CD4-positive, CD25-positive, alpha-beta regulatory T cell (primary cell): ENCODE measurements around the gene AGAP1. TPM values are rescaled to one million over a fixed set of nuclear protein-coding genes. Genes with fewer than 3 reads are reported as not detected.
A peak's percentile ranks its signal among the peaks of the same experiment; 100 is the strongest.

ENCODE experiments used
- ATAC-seq, 2 donors: fragments of 150-1000 bp; cut with Tn5 transposase; one replicate each; pipeline ENCODE4 v1.10.0; 2021; ENCODE audit warnings: low read depth in 2 of 2, moderate number of reproducible peaks in 2 of 2, moderate library complexity in 1 of 2
- DNase-seq, 3 donors: peaks; one replicate each; pipeline versions ENCODE4 v3.0.0 to v3.0.0-alpha.2; 2012 to 2022; ENCODE audit warnings: mixed read lengths in 1 of 3
- H3K27ac ChIP-seq: one replicate; pipeline ENCODE4 v1.7.0; 2013; ENCODE audit warnings: mild to moderate bottlenecking, low read length; ENCODE audit not compliant: insufficient read depth, poor library complexity, severe bottlenecking
- H3K27me3 ChIP-seq: one replicate; pipeline ENCODE4 v1.7.0; 2013; ENCODE audit warnings: low read length; ENCODE audit not compliant: control insufficient read depth, insufficient read depth
- H3K36me3 ChIP-seq: one replicate; pipeline ENCODE4 v1.7.0; 2013; ENCODE audit warnings: mild to moderate bottlenecking, low read length, moderate library complexity; ENCODE audit not compliant: control insufficient read depth, insufficient read depth
- H3K4me1 ChIP-seq: 2 replicates; pipeline ENCODE4 v1.7.0; 2013; ENCODE audit warnings: mild to moderate bottlenecking, low read length; ENCODE audit not compliant: insufficient read depth, control insufficient read depth, poor library complexity, severe bottlenecking
- H3K4me3 ChIP-seq: one replicate; pipeline ENCODE4 v1.7.0; 2013; ENCODE audit warnings: low read depth, mild to moderate bottlenecking, low read length, moderate library complexity
- H3K9me3 ChIP-seq, 2 experiments: 1 replicate in 1 of 2; 2 replicates in 1 of 2; pipeline ENCODE4 v1.7.0; 2013; ENCODE audit warnings: low read length in 2 of 2, mild to moderate bottlenecking in 1 of 2, moderate library complexity in 1 of 2; ENCODE audit not compliant: control insufficient read depth in 2 of 2
- H3K27ac Mint-ChIP-seq, 3 donors: one replicate each; pipeline ENCODE4 v1.8.0; 2020 to 2022; ENCODE audit warnings: mild to moderate bottlenecking in 3 of 3, mixed read lengths in 3 of 3, moderate library complexity in 2 of 3
- H3K27me3 Mint-ChIP-seq: one replicate; pipeline ENCODE4 v1.8.0; 2022; ENCODE audit warnings: mild to moderate bottlenecking, mixed read lengths
- H3K36me3 Mint-ChIP-seq: one replicate; pipeline ENCODE4 v1.8.0; 2020; ENCODE audit warnings: mixed read lengths
- H3K4me1 Mint-ChIP-seq, 4 donors: one replicate each; pipeline ENCODE4 v1.8.0; 2020 to 2022; ENCODE audit warnings: mixed read lengths in 4 of 4, mild to moderate bottlenecking in 1 of 4
- H3K4me3 Mint-ChIP-seq, 4 donors: one replicate each; pipeline ENCODE4 v1.8.0; 2020 to 2022; ENCODE audit warnings: mild to moderate bottlenecking in 4 of 4, mixed read lengths in 4 of 4, moderate library complexity in 3 of 4
- H3K9me3 Mint-ChIP-seq, 7 donors: one replicate each; pipeline ENCODE4 v1.8.0; 2020 to 2022; ENCODE audit warnings: mixed read lengths in 7 of 7, mild to moderate bottlenecking in 3 of 7, moderate library complexity in 2 of 7
- polyA plus RNA-seq, 4 donors: library from polyadenylated mRNA; unstranded; fragments of 300-500 nt; fragmentation: Illumina TruSeq; gene quantifications; one replicate each; pipeline ENCODE4 v1.2.3, GENCODE V29; 2021
- total RNA-seq: library from RNA; stranded (reverse); gene quantifications from one replicate; pipeline ENCODE4 v1.2.3, GENCODE V29; 2022

Gene AGAP1
- total and polyA plus RNA-seq, 5 donors from 2014 or later, result 0.99 TPM; not detected in 4

DNA sequence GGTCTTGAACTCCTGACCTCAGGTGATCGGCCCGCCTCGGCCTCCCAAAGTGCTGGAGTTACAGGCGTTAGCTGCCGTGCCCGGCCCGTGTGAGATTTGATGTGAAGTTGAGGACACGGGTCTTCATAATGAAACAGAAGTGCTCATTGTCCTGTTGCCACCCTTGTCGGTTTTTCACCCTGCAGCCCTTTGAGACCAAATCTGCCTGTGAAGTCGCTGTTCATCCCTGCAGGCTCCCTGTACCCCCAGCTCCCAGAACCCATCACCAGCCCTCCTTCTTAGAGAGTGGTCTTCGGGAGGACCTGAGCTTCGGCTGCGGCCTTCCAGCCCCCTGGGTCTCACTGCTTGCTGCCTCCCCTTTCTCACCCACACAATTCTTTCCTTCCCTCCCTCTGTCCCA lies 349.1 kb downstream of the AGAP1 start:
- H3K27me3 ChIP-seq, result no peaks in the 10 kb centered on the region
- H3K9me3 Mint-ChIP-seq, result no peaks in the 10 kb centered on the region
- no peak for ATAC-seq
- H3K4me1 Mint-ChIP-seq, result no peaks in the 10 kb centered on the region
- H3K4me3 ChIP-seq, result no peak overlapping the region
- no peaks in the 10 kb centered on the region for H3K27me3 Mint-ChIP-seq
- no peaks in the 10 kb centered on the region for H3K36me3 ChIP-seq
- H3K9me3 ChIP-seq, result no peaks in the 10 kb centered on the region
- H3K4me1 ChIP-seq, result no peaks in the 10 kb centered on the region
- no peak overlapping the region for H3K27ac Mint-ChIP-seq
- no peaks in the 10 kb centered on the region for H3K36me3 Mint-ChIP-seq
- no peak for DNase-seq
- no peak overlapping the region for H3K4me3 Mint-ChIP-seq
- H3K27ac ChIP-seq, result no peak overlapping the region

DNA sequence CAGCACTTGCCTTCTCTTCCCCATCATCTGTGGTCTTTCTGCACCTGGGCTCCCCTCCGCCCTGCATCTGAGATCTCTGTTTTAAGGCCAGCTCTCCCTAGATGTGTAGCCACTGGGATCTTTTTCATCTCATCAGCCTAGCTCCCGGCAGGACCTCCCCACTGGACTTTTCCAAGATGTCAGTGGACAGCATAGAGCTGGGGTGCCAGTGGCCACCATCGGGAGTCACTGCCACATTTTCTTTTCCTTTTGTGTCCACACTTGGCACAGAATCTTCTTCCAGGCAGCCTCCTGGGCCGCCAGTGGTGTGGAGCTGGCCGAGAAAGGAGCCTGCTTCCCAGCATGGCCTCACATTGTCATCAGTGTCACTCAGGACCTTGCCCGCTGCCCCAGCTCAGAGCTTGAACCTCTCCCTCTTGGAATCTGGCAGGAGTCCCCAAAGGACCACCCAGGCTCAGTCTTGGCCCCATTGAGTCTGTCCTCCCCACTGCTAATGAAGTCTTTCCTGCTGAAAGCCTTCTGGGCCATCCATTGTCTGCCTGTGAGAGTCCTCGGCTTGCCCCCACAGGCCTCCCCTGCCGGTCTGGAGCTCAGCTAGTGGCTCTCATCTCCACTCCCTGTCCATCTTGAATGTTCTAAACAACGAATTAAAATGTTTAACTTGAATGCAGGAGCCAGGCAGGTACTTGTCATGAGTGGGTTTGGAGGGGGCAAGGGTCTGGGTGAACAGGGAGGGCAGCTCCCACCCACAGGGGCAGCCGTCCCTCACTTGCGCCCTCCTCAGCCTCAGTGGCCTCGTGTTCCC lies 349.9 kb downstream of the AGAP1 start:
- DNase-seq (no peak), ATAC-seq (no peak)
- Histone ChIP-seq H3K4me3 (no peak overlapping the region), H3K9me3 (no peaks in the 10 kb centered on the region), H3K36me3 (no peaks in the 10 kb centered on the region), H3K27ac (no peak overlapping the region), H3K27me3 (no peaks in the 10 kb centered on the region), H3K4me1 (no peaks in the 10 kb centered on the region)
- Mint-ChIP-seq H3K27me3 (no peaks in the 10 kb centered on the region), H3K9me3 (no peaks in the 10 kb centered on the region), H3K36me3 (no peaks in the 10 kb centered on the region), H3K27ac (no peak overlapping the region), H3K4me1 (no peaks in the 10 kb centered on the region), H3K4me3 (no peak overlapping the region)

DNA sequence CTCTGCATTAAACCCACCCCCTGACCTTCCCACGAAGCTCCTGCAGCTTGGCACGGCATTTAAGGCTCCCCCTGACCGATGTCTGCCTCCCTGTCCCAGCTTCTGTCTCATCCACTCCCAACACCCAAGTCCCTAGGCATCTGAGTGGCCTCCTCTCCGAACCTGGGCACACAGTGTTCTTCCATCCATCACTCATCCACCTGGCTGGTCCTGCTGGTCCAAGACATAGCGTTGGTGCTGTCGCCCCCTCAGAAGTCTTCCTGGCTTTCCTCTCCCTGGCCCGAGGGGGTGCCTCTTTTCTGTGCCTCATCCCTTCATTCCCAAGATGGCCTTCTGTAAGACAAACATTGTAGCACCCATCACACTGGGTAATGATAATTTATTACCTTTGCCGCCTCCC lies 350.7 kb downstream of the AGAP1 start:
- Mint-ChIP-seq H3K27me3 (no peaks in the 10 kb centered on the region), H3K27ac (no peak overlapping the region), H3K4me1 (no peaks in the 10 kb centered on the region), H3K36me3 (no peaks in the 10 kb centered on the region), H3K4me3 (no peak overlapping the region), H3K9me3 (peaks cover 0 to under 1% (median 0%) of the 10 kb centered on the region in 7 donors)
- no peaks in the 10 kb centered on the region for H3K27me3 ChIP-seq
- DNase-seq, result no peak
- no peaks in the 10 kb centered on the region for H3K9me3 ChIP-seq
- no peaks in the 10 kb centered on the region for H3K4me1 ChIP-seq
- no peak overlapping the region for H3K27ac ChIP-seq
- H3K4me3 ChIP-seq, result no peak overlapping the region
- no peak for ATAC-seq
- H3K36me3 ChIP-seq, result no peaks in the 10 kb centered on the region

DNA sequence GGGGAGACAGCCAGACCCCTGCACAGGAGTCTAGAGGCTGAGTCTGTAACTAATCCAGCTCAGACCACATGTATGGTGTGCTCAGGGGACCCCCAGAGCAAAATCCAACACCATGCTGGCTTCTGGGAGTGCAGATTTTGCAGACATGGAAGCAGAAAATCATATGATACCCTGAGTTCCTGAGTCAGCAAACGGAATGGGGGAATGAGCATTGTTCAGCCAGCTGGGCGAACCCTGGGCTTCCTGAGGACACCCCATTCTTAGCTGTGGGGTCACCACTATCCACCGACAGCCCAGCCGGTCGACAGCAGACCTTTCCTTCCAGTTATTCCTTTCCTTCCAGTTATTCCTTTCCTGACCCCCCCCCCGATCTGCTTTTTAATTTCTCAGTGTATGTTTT lies 351.4 kb downstream of the AGAP1 start:
- H3K9me3 ChIP-seq, result no peaks in the 10 kb centered on the region
- Mint-ChIP-seq H3K4me1 (no peaks in the 10 kb centered on the region), H3K27me3 (no peaks in the 10 kb centered on the region), H3K27ac (no peak overlapping the region), H3K9me3 (peaks cover 0 to 2% (median 0%) of the 10 kb centered on the region in 7 donors), H3K4me3 (no peak overlapping the region), H3K36me3 (no peaks in the 10 kb centered on the region)
- no peaks in the 10 kb centered on the region for H3K36me3 ChIP-seq
- no peak overlapping the region for H3K4me3 ChIP-seq
- ATAC-seq (no peak), DNase-seq (no peak)
- no peaks in the 10 kb centered on the region for H3K27me3 ChIP-seq
- no peaks in the 10 kb centered on the region for H3K4me1 ChIP-seq
- H3K27ac ChIP-seq, result no peak overlapping the region

DNA sequence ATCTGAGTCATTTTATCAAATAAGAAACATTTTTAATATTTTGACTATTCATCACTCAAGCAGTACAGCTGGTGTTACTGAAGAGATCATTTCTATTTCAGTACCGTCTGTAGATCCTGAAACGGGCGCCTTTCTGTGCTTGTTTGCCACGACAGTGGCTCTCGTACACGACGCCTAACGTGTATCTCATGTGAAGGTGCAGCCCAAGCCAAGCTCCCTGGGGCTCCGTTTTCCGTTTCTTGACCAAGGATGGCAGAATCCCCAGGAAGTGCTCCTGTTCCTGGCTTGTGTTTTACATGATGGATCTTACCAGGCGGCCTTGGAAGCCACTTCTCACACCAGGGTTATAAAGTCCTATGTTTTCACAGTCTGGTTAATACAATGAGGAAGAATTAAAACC lies 353.7 kb downstream of the AGAP1 start:
- Mint-ChIP-seq H3K27me3 (no peaks in the 10 kb centered on the region), H3K4me3 (no peak overlapping the region), H3K9me3 (peaks cover 0 to 2% (median 0%) of the 10 kb centered on the region in 7 donors), H3K4me1 (no peaks in the 10 kb centered on the region), H3K36me3 (no peaks in the 10 kb centered on the region), H3K27ac (no peak overlapping the region)
- DNase-seq (no peak), ATAC-seq (no peak)
- Histone ChIP-seq H3K36me3 (no peaks in the 10 kb centered on the region), H3K27me3 (no peaks in the 10 kb centered on the region), H3K4me3 (no peak overlapping the region), H3K9me3 (no peaks in the 10 kb centered on the region), H3K27ac (no peak overlapping the region), H3K4me1 (no peaks in the 10 kb centered on the region)

DNA sequence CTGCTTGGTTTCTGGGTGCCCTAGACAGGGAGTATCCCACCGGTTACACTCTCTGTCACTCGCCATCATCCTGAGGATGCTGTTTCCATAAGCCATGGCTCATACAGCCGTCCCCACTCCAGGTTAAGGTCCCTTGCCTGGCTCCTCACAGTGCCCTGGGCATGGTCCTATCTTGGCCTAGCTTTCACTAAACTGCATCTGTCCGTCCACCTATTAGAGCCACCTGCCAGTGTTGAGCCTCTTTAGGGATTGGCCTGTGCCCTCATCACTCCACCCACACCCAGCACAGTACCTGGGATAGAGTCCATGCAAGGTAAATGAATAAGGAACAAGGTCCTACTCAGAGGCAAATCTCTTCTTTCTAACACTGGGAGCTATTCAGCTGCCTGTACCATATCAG lies 354.2 kb downstream of the AGAP1 start:
- no peak overlapping the region for H3K27ac Mint-ChIP-seq
- no peak overlapping the region for H3K4me3 ChIP-seq
- no peaks in the 10 kb centered on the region for H3K4me1 ChIP-seq
- no peak for ATAC-seq
- no peaks in the 10 kb centered on the region for H3K9me3 ChIP-seq
- no peaks in the 10 kb centered on the region for H3K4me1 Mint-ChIP-seq
- H3K9me3 Mint-ChIP-seq, result peaks cover 0 to 2% (median 0%) of the 10 kb centered on the region in 7 donors
- no peaks in the 10 kb centered on the region for H3K27me3 Mint-ChIP-seq
- H3K36me3 Mint-ChIP-seq, result no peaks in the 10 kb centered on the region
- no peak for DNase-seq
- no peaks in the 10 kb centered on the region for H3K27me3 ChIP-seq
- H3K27ac ChIP-seq, result no peak overlapping the region
- no peaks in the 10 kb centered on the region for H3K36me3 ChIP-seq
- no peak overlapping the region for H3K4me3 Mint-ChIP-seq

DNA sequence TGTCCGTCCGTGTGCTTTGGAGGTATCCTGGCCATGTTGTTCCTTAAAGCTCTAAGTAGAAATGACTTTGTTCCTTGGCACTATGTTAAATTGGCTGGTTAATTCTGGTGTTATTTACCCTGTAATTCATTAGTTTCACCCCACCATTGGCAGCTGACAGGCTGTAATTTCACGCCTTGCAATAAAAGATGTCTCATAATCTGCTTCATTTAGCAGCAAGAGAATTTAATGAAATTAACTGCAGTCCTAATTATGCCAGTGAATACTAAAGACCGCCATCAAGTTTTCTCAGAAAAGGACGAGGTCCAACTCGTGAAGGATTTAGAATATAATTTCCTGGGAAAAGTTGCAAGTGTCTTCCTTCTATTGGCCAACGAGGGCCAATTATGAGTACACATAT lies 355.1 kb downstream of the AGAP1 start:
- Mint-ChIP-seq H3K4me1 (no peaks in the 10 kb centered on the region), H3K36me3 (no peaks in the 10 kb centered on the region), H3K27me3 (no peaks in the 10 kb centered on the region), H3K27ac (no peak overlapping the region), H3K4me3 (no peak overlapping the region), H3K9me3 (peaks cover 0 to 2% (median 0%) of the 10 kb centered on the region in 7 donors)
- ATAC-seq, result no peak
- no peak overlapping the region for H3K4me3 ChIP-seq
- no peak for DNase-seq
- no peak overlapping the region for H3K27ac ChIP-seq
- H3K27me3 ChIP-seq, result no peaks in the 10 kb centered on the region
- no peaks in the 10 kb centered on the region for H3K36me3 ChIP-seq
- H3K4me1 ChIP-seq, result no peaks in the 10 kb centered on the region
- no peaks in the 10 kb centered on the region for H3K9me3 ChIP-seq

DNA sequence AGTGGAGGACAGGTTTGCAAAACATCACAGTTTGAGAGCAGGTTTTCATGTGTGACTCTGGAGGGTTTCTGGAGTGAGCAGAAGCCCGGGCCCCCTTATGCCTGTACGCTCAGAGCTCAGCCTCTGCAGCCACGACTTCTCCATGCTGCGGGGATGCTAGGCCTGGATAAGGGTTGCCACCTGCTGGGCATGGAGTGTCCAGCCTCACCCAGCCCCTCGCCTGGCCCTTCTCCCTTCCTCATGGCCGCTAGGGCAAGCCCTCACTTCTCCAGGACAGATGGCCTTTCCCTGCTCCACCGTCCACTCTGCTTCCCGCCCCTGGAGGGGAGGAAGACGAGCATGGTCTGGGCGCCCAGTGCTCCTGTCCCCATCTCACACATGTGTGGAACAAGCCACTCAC lies 355.6 kb downstream of the AGAP1 start:
- Mint-ChIP-seq H3K36me3 (no peaks in the 10 kb centered on the region), H3K4me3 (no peak overlapping the region), H3K4me1 (no peaks in the 10 kb centered on the region), H3K27me3 (no peaks in the 10 kb centered on the region), H3K27ac (peak overlapping the region in 1 of 3 donors; percentile 55), H3K9me3 (peaks cover 0 to 2% (median 0%) of the 10 kb centered on the region in 7 donors)
- Histone ChIP-seq H3K4me3 (no peak overlapping the region), H3K27ac (no peak overlapping the region), H3K9me3 (no peaks in the 10 kb centered on the region), H3K4me1 (no peaks in the 10 kb centered on the region), H3K27me3 (no peaks in the 10 kb centered on the region), H3K36me3 (no peaks in the 10 kb centered on the region)
- no peak for ATAC-seq
- DNase-seq, result no peak
